Measurements from ENCODE around the gene C1QB.

The C1QB gene

DNA sequence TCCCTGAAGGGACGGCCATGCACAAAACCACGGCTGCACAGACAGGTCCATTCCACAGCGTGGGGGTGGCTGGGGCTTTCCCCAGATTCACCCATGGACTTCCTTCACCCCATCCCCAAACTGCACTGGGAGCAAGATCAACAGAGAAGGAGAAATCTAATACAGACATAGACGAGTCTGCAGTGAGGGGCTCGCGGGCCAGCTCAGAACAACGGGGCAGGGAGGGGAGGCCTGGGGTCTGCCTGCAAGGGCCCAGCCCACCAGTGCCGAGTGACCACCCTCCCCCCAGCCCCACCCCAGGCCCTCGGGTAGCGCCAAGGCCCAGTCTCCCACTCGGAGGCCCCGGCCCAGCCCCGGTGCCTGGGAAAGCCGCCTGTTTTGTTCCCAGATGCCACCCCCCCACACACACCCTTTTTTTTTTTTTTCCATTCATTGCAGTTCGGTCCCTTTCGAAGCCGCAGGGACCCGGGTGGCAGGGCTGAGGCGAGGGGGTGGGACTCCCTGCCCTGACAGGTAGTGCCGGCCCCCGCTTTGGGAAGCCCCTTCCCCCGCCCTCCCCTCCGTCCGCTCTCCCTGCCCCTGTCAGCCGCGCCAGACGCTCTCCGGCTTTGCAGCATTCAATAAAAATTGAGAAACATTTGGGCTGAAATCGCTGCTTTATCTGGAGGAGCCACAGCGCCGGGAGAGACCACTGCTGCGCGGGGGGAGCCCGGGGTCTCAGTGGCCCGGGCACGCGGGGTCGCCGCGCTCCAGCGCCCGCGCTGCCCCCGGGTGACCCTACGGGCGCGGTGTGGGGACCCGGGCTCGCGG lies 57.1 kb downstream of the C1QB start:
- Histone ChIP-seq H3K9me3 (ENCODE audit: severe bottlenecking) (no peaks in the 10 kb centered on the region), H3K4me3 (ENCODE audit: low read depth, low read length) (peak overlapping the region; percentile 48), H3K36me3 (no peaks in the 10 kb centered on the region), H3K27ac (0 out of 2 replicates have a peak overlapping the region, but pooled peaks have one; percentile 40), H3K27me3 (ENCODE audit: insufficient read depth, low read depth, severe bottlenecking) (peaks cover 6% of the 10 kb centered on the region)
- TF ChIP-seq, protein P1, sequence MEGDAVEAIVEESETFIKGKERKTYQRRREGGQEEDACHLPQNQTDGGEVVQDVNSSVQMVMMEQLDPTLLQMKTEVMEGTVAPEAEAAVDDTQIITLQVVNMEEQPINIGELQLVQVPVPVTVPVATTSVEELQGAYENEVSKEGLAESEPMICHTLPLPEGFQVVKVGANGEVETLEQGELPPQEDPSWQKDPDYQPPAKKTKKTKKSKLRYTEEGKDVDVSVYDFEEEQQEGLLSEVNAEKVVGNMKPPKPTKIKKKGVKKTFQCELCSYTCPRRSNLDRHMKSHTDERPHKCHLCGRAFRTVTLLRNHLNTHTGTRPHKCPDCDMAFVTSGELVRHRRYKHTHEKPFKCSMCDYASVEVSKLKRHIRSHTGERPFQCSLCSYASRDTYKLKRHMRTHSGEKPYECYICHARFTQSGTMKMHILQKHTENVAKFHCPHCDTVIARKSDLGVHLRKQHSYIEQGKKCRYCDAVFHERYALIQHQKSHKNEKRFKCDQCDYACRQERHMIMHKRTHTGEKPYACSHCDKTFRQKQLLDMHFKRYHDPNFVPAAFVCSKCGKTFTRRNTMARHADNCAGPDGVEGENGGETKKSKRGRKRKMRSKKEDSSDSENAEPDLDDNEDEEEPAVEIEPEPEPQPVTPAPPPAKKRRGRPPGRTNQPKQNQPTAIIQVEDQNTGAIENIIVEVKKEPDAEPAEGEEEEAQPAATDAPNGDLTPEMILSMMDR (IDR thresholded peaks at IDR 0.05; ENCODE audit: low read depth, low read length) = no peak
- DNase-seq = peak; percentile 44

DNA sequence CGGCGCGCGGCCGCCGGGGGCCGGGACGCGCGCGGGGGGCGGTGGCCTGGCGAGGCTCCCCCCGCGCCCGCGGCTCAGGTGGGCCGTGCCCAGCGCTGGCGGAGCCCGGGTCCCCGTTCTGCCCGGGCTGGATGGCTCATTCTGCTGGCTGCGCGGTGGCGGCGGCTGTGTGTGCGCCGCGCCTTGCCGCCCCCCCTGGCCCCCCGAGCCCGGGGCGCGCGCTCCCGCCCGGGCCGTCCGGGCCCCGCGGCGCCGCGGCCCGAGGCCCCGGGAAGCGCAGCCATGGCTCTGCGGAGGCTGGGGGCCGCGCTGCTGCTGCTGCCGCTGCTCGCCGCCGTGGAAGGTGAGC lies 57.6 kb downstream of the C1QB start, which contains the start of gene EPHB2:
Gene EPHB2, plus strand, starts transcription at position 139 of the 349 bp plus-strand sequence. Its CDS starts 144 bp downstream, at position 283.
- peak; percentile 50 for DNase-seq
- Histone ChIP-seq H3K27me3 (ENCODE audit: insufficient read depth, low read depth, severe bottlenecking) (peaks cover 6% of the 10 kb centered on the region), H3K27ac (0 out of 2 replicates have a peak within 1 kb of the TSS, but pooled peaks have one; percentile 40), H3K4me3 (ENCODE audit: low read depth, low read length) (peak within 1 kb of the TSS; percentile 48), H3K9me3 (ENCODE audit: severe bottlenecking) (no peaks in the 10 kb centered on the region), H3K36me3 (no peaks in the 10 kb centered on the region)
- TF ChIP-seq, protein P1 (IDR thresholded peaks at IDR 0.05; ENCODE audit: low read depth, low read length) = no peak

DNA sequence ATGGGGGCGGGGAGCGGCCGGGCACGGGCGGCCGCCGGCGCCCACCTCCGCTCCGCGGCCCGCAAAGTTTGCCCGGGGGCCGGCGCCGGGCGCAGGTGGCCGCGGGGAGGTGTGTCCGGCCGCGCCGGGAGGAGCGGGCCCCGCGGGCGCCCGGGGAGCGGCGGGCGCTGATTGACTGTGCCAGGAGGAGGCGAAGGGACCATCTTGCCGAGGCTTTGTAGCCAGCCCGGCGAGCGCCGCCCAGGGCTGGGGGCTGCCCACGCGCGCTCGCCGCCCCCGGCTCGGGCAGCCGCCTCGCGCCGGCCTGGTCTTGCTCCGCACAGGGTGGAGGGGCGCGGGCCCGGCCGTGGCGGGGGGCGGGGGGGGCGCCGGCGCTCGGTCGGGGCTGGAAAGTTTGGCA lies 58.0 kb downstream of the C1QB start:
- Histone ChIP-seq H3K27ac (no peak overlapping the region), H3K4me3 (ENCODE audit: low read depth, low read length) (peak overlapping the region; percentile 34), H3K9me3 (ENCODE audit: severe bottlenecking) (no peaks in the 10 kb centered on the region), H3K36me3 (no peaks in the 10 kb centered on the region), H3K27me3 (ENCODE audit: insufficient read depth, low read depth, severe bottlenecking) (peaks cover 6% of the 10 kb centered on the region)
- DNase-seq = no peak
- TF ChIP-seq, protein P1 (IDR thresholded peaks at IDR 0.05; ENCODE audit: low read depth, low read length) = no peak

Measured in WERI-Rb-1 (cell line).